Lower lobe of right lung (tissue), 2 donors: ENCODE measurements around the gene SPEM3. TPM values are rescaled to one million over a fixed set of nuclear protein-coding genes. Genes with fewer than 3 reads are reported as not detected.

ENCODE experiments used
- ATAC-seq, 2 donors: fragments of 200-7000 bp; cut with Tn5 transposase; one replicate each; pipeline ENCODE4 v1.9.1; 2020 to 2022; ENCODE audit warnings: mild to moderate bottlenecking in 2 of 2, moderate library complexity in 2 of 2
- DNase-seq: peaks from one replicate; pipeline ENCODE4 v3.0.0-alpha.2; 2020
- H3K27ac ChIP-seq: fragments of 200-600 bp; one replicate; pipeline ENCODE4 v1.8.0; 2022
- H3K27me3 ChIP-seq: fragments of 200-600 bp; one replicate; pipeline ENCODE4 v1.8.0; 2022; ENCODE audit warnings: low read depth
- H3K36me3 ChIP-seq: fragments of 200-600 bp; one replicate; pipeline ENCODE4 v1.8.0; 2022; ENCODE audit warnings: mild to moderate bottlenecking
- H3K4me1 ChIP-seq: fragments of 200-600 bp; one replicate; pipeline ENCODE4 v1.8.0; 2022
- H3K4me3 ChIP-seq: fragments of 200-600 bp; one replicate; pipeline ENCODE4 v1.8.0; 2022; ENCODE audit warnings: mild to moderate bottlenecking
- H3K9me3 ChIP-seq: fragments of 200-600 bp; one replicate; pipeline ENCODE4 v1.8.0; 2022
- CTCF ChIP-seq: fragments of 200-600 bp; IDR thresholded peaks from one replicate; pipeline ENCODE4 v1.8.0; 2022; ENCODE audit warnings: antibody characterized with exemption, mild to moderate bottlenecking
- intact Hi-C: fragments of 100-400 bp; cut with DNase I; formaldehyde crosslinking; loops from one replicate; pipeline ENCODE4 v1.11.0; 2022
- total RNA-seq: library from RNA; stranded (reverse); fragmentation: NEBNext Ultra II Directional; extraction: Animal tissue kit (Norgen Biotek cat#: 25700); gene quantifications from one replicate; pipeline ENCODE4 v1.2.1, GENCODE V29; 2021
- donor health status: DM: no; HTN: yes; CAD: no; lungs with severe emphysema.

Gene SPEM3
- total RNA-seq, 1 donor from 2014 or later: not detected

- Histone ChIP-seq H3K4me3 (peak overlapping the region; percentile 77), H3K36me3 (no peaks in the 10 kb centered on the region), H3K4me1 (peaks cover 20% of the 10 kb centered on the region), H3K27ac (peak overlapping the region; percentile 69), H3K9me3 (no peaks in the 10 kb centered on the region), H3K27me3 (no peaks in the 10 kb centered on the region)
- ATAC-seq: no peak
- no peak for DNase-seq
- intact Hi-C loops: no loop called here
- no peak for TF ChIP-seq CTCF
These were observed 23.1 kb upstream of the SPEM3 start for GRCh38 chr17:7405350-7406234.

GRCh38 chr17:7406235-7406825 is 22.3 kb upstream of the SPEM3 start:
- DNase-seq (no peak), ATAC-seq (no peak)
- Histone ChIP-seq H3K27me3 (no peaks in the 10 kb centered on the region), H3K4me1 (peaks cover 20% of the 10 kb centered on the region), H3K27ac (no peak overlapping the region), H3K36me3 (no peaks in the 10 kb centered on the region), H3K4me3 (no peak overlapping the region), H3K9me3 (no peaks in the 10 kb centered on the region)
- no peak for TF ChIP-seq CTCF
- intact Hi-C loops: no loop called here

DNA sequence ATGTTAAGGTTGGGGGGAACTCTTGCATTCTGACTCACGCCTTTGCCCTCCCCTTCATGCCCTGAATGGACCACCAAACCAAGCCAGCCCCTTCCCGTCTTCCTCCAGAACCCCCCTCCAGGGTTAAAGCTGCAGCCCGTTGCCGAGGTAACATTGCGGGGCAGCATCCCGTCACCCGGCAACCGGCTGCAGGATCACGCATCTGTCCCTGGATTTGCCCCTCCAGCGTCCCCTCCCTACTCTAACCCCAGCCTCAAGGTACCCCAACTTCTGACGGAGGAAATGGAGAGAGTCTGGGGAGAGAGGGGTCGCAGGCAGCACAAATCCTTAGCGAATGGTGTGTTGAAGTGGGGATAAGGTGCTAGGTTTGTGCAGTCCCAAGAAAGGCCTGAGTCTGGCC is 21.6 kb upstream of the SPEM3 start:
- no peak for TF ChIP-seq CTCF
- Histone ChIP-seq H3K27me3 (no peaks in the 10 kb centered on the region), H3K27ac (no peak overlapping the region), H3K36me3 (no peaks in the 10 kb centered on the region), H3K9me3 (no peaks in the 10 kb centered on the region), H3K4me1 (peaks cover 19% of the 10 kb centered on the region), H3K4me3 (no peak overlapping the region)
- DNase-seq (no peak), ATAC-seq (no peak)
- intact Hi-C loops: no loop called here

DNA sequence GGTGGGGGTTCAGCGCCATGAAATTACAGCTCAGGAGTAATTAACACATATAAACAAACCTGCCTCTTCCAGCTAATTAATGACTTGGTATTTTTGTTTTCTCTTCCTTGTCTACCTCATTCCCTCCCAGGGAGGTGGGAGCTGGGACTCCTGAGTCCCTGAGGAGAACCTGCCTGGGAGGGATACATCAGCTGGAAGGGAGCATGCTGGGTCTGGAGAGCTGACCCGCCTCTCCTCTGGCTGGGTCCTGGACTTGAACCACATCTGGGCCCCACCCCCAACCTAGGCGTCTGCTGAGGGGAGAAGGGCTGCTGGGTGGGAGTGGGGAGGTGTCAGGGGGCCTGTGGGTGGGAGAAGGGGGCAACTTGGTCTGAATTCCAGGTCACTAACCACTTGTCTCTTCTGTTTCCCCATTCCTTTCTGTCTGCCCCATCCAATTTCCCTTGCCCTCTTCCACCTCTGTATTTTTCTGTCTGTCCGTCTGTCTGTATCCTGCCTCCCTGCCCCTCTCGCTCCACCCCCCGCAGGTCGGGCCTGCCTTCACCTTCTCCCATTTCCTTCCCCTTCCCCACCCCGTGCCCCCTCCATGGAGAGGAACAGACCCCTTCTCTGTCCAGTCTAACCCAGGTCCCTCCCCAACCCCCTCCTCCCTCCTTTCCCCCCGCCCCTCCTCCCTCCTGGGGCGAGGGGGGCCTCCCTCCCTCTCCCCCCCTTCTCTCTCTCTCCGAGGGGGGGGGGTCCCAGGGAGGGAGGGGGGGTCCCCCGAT is 21.0 kb upstream of the SPEM3 start, which contains the start of gene NLGN2:
NLGN2 (plus strand) TSS at position 361 of the 767 bp plus-strand sequence. CDS start 411 bp downstream, outside the sequence.
- ATAC-seq: no peak
- intact Hi-C loops: no loop called here
- H3K4me3 ChIP-seq: no peak within 1 kb of the TSS

More for the DNA sequence above, 21.0 kb upstream of the SPEM3 start, which contains the start of gene NLGN2:
- H3K27ac ChIP-seq: no peak within 1 kb of the TSS
- no peak for DNase-seq
- no peaks in the 10 kb centered on the region for H3K9me3 ChIP-seq
- no peaks in the 10 kb centered on the region for H3K36me3 ChIP-seq
- TF ChIP-seq CTCF: no peak
- peaks cover 13% of the 10 kb centered on the region for H3K4me1 ChIP-seq
- no peaks in the 10 kb centered on the region for H3K27me3 ChIP-seq
